Measurements from ENCODE around the gene TRAK1.

The TRAK1 gene

DNA sequence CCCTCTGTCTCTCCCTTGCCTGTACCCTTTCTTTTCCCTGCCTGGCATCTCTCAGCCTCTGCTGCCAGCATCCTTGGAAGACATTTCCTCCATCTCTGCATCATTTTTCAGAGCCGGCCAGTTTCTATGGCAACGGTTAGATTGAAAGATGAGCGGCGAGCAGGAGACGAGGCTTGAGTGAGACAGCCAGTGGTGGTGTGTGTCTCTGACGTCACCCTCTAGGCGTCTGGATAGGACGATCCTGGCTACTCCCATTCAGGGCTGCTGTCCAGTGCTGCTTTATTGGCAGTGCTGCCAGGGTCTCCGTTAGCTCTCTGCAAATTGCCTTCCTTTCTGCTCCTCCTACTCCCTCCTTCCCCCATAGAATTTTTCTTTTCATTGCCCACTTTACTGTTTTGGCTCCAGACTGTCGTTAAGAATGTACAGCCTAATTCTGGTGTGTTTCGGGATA is 57.9 kb downstream of the TRAK1 start:
- Histone ChIP-seq H4K20me1 (ENCODE audit: insufficient read depth, low read length, poor library complexity, severe bottlenecking) (peaks cover 30% of the 10 kb centered on the region), H3K9me3 (ENCODE audit: insufficient read depth, low read depth, low read length) (no peaks in the 10 kb centered on the region), H3F3A (ENCODE audit: low read depth) (no peaks in the 10 kb centered on the region), H3K79me2 (ENCODE audit: insufficient read depth, low read length) (peaks cover 38% of the 10 kb centered on the region; the same call in 1 of the 2 replicates), H3K4me1 (ENCODE audit: insufficient read depth, low read length, poor library complexity, severe bottlenecking) (peaks cover 23% of the 10 kb centered on the region), H3K27me3 (ENCODE audit: insufficient read depth, low read length, poor library complexity, severe bottlenecking) (no peaks in the 10 kb centered on the region), H3K4me3 (ENCODE audit: low read length, poor library complexity, severe bottlenecking) (no peak overlapping the region), H3K9ac (ENCODE audit: low read depth, low read length, poor library complexity, severe bottlenecking) (no peak overlapping the region), H3K36me3 (ENCODE audit: insufficient read depth, low read length) (peaks cover 10% of the 10 kb centered on the region; the same call in 1 of the 2 replicates), H2AFZ (ENCODE audit: low read length) (no peak overlapping the region), H3K9me2 (replicated peaks; ENCODE audit: low read depth, low read length) (no peaks in the 10 kb centered on the region), H3K4me2 (ENCODE audit: low read depth, low read length, poor library complexity, severe bottlenecking) (peak overlapping the region; percentile 58)
- TF ChIP-seq, protein P1, sequence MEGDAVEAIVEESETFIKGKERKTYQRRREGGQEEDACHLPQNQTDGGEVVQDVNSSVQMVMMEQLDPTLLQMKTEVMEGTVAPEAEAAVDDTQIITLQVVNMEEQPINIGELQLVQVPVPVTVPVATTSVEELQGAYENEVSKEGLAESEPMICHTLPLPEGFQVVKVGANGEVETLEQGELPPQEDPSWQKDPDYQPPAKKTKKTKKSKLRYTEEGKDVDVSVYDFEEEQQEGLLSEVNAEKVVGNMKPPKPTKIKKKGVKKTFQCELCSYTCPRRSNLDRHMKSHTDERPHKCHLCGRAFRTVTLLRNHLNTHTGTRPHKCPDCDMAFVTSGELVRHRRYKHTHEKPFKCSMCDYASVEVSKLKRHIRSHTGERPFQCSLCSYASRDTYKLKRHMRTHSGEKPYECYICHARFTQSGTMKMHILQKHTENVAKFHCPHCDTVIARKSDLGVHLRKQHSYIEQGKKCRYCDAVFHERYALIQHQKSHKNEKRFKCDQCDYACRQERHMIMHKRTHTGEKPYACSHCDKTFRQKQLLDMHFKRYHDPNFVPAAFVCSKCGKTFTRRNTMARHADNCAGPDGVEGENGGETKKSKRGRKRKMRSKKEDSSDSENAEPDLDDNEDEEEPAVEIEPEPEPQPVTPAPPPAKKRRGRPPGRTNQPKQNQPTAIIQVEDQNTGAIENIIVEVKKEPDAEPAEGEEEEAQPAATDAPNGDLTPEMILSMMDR (conservative IDR thresholded peaks at IDR 0.05; ENCODE audit: low read length), result no peak
- TF ChIP-seq EZH2phosphoT487 (IDR thresholded peaks at IDR 0.05; ENCODE audit: borderline replicate concordance), result no peak

DNA sequence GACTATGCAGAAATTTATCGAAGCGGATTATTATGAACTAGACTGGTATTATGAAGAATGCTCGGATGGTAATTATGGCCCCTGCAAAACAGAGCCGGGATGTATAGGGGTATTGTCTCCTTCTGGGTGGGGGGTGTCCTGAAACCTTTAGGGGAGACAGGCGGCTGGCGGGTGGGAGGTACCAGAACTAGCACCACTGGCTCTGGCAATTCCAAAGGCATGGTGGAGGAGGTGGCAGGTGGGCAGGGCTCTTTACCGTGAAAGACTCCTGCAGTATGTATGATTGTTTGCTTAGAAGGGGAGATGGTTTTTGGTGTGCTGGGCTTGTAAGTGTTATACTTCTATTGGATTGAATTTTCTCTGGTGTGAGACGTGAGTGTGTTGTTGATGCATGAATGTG is 58.4 kb downstream of the TRAK1 start:
- Histone ChIP-seq H3K36me3 (ENCODE audit: insufficient read depth, low read length) (peaks cover 10% of the 10 kb centered on the region; the same call in 1 of the 2 replicates), H3F3A (ENCODE audit: low read depth) (no peaks in the 10 kb centered on the region), H3K4me3 (ENCODE audit: low read length, poor library complexity, severe bottlenecking) (no peak overlapping the region), H3K9ac (ENCODE audit: low read depth, low read length, poor library complexity, severe bottlenecking) (no peak overlapping the region), H3K27me3 (ENCODE audit: insufficient read depth, low read length, poor library complexity, severe bottlenecking) (no peaks in the 10 kb centered on the region), H4K20me1 (ENCODE audit: insufficient read depth, low read length, poor library complexity, severe bottlenecking) (peaks cover 25% of the 10 kb centered on the region), H3K9me2 (replicated peaks; ENCODE audit: low read depth, low read length) (no peaks in the 10 kb centered on the region), H3K79me2 (ENCODE audit: insufficient read depth, low read length) (peaks cover 38% of the 10 kb centered on the region; the same call in 1 of the 2 replicates), H3K4me2 (ENCODE audit: low read depth, low read length, poor library complexity, severe bottlenecking) (no peak overlapping the region), H3K4me1 (ENCODE audit: insufficient read depth, low read length, poor library complexity, severe bottlenecking) (peaks cover 19% of the 10 kb centered on the region), H2AFZ (ENCODE audit: low read length) (no peak overlapping the region), H3K9me3 (ENCODE audit: insufficient read depth, low read depth, low read length) (no peaks in the 10 kb centered on the region)
- no peak for TF ChIP-seq EZH2phosphoT487 (IDR thresholded peaks at IDR 0.05; ENCODE audit: borderline replicate concordance)
- TF ChIP-seq, protein P1 (conservative IDR thresholded peaks at IDR 0.05; ENCODE audit: low read length), result no peak

DNA sequence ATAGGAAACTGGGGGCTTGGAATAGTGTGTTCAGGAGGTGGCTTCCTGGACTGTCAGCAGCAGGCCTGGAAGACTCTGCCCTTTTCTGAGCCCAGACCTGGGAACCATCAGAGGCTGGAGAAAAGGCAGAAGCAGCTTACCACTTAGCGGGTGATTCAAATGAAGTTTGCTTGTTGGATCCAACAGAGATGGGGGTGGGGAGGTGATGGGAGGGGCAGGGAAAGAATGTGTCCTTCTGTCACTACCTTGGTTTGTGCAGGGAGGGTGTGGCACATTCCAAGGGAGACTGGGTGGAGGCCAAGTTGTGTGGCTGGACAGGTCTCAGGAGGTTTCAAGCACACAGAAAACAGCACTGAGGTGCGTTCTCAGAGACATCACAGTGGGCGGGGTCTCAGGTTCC is 58.8 kb downstream of the TRAK1 start:
- H3K9ac ChIP-seq (ENCODE audit: low read depth, low read length, poor library complexity, severe bottlenecking), result no peak overlapping the region
- no peak overlapping the region for H3K4me3 ChIP-seq (ENCODE audit: low read length, poor library complexity, severe bottlenecking)
- H3K4me1 ChIP-seq (ENCODE audit: insufficient read depth, low read length, poor library complexity, severe bottlenecking), result peaks cover 19% of the 10 kb centered on the region
- no peaks in the 10 kb centered on the region for H3F3A ChIP-seq (ENCODE audit: low read depth)
- H3K36me3 ChIP-seq (ENCODE audit: insufficient read depth, low read length), result peaks cover 10% of the 10 kb centered on the region; the same call in 1 of the 2 replicates
- no peak overlapping the region for H3K4me2 ChIP-seq (ENCODE audit: low read depth, low read length, poor library complexity, severe bottlenecking)
- H2AFZ ChIP-seq (ENCODE audit: low read length), result no peak overlapping the region
- H3K9me2 ChIP-seq (replicated peaks; ENCODE audit: low read depth, low read length), result no peaks in the 10 kb centered on the region
- TF ChIP-seq EZH2phosphoT487 (IDR thresholded peaks at IDR 0.05; ENCODE audit: borderline replicate concordance), result no peak
- TF ChIP-seq, protein P1 (conservative IDR thresholded peaks at IDR 0.05; ENCODE audit: low read length), result no peak
- no peaks in the 10 kb centered on the region for H3K27me3 ChIP-seq (ENCODE audit: insufficient read depth, low read length, poor library complexity, severe bottlenecking)
- H4K20me1 ChIP-seq (ENCODE audit: insufficient read depth, low read length, poor library complexity, severe bottlenecking), result peaks cover 27% of the 10 kb centered on the region
- H3K79me2 ChIP-seq (ENCODE audit: insufficient read depth, low read length), result peaks cover 42% of the 10 kb centered on the region; the same call in 1 of the 2 replicates
- H3K9me3 ChIP-seq (ENCODE audit: insufficient read depth, low read depth, low read length), result no peaks in the 10 kb centered on the region
